ENCODE data around the gene ULBP3. TPM values are rescaled to one million over a fixed set of nuclear protein-coding genes. Genes with fewer than 3 reads are reported as not detected.

Gene ULBP3
- total and polyA plus RNA-seq, 2 donors from 2014 or later = 0.71 to 5.0 TPM

GRCh38 chr6:150028799-150029198 lies 40.1 kb downstream of the ULBP3 start:
- H3K4me1 ChIP-seq (ENCODE audit: control insufficient read depth in 2 of 3, insufficient read depth in 2 of 3, low read depth in 1 of 3, low read length in 3 of 3) = peaks cover 0 to 5% (median 0%) of the 10 kb centered on the region in 3 donors
- peaks cover 22% of the 10 kb centered on the region for H3K27me3 ChIP-seq (ENCODE audit: control insufficient read depth, insufficient read depth, low read length)
- TF ChIP-seq CTCF (IDR thresholded peaks at IDR 0.05; ENCODE audit: borderline replicate concordance, extremely low read depth, insufficient read depth) = no peak
- H3K27ac ChIP-seq (ENCODE audit: low read depth in 2 of 2, low read length in 2 of 2) = no peak overlapping the region
- H3K36me3 ChIP-seq (ENCODE audit: control insufficient read depth in 2 of 3, insufficient read depth in 3 of 3, low read length in 3 of 3) = no peaks in the 10 kb centered on the region
- no peak overlapping the region for H3K9ac ChIP-seq (ENCODE audit: low read length in 3 of 3)
- intact Hi-C loops (cut with DNase I) = no loop called here
- no peak overlapping the region for H3K4me3 ChIP-seq (ENCODE audit: low read length in 3 of 3)
- DNase-seq = no peak
- no peak for FAIRE-seq
- H3K9me3 ChIP-seq (ENCODE audit: control insufficient read depth in 2 of 3, insufficient read depth in 1 of 3, low read length in 3 of 3) = no peaks in the 10 kb centered on the region

- Histone ChIP-seq H3K36me3 (ENCODE audit: control insufficient read depth in 2 of 3, insufficient read depth in 3 of 3, low read length in 3 of 3) (no peaks in the 10 kb centered on the region), H3K27ac (ENCODE audit: low read depth in 2 of 2, low read length in 2 of 2) (no peak overlapping the region), H3K4me1 (ENCODE audit: control insufficient read depth in 2 of 3, insufficient read depth in 2 of 3, low read depth in 1 of 3, low read length in 3 of 3) (peaks cover 0 to 5% (median 0%) of the 10 kb centered on the region in 3 donors), H3K4me3 (ENCODE audit: low read length in 3 of 3) (no peak overlapping the region), H3K27me3 (ENCODE audit: control insufficient read depth, insufficient read depth, low read length) (peaks cover 22% of the 10 kb centered on the region), H3K9ac (ENCODE audit: low read length in 3 of 3) (no peak overlapping the region), H3K9me3 (ENCODE audit: control insufficient read depth in 2 of 3, insufficient read depth in 1 of 3, low read length in 3 of 3) (no peaks in the 10 kb centered on the region)
- DNase-seq (no peak), FAIRE-seq (no peak)
- intact Hi-C loops (cut with DNase I) = no loop called here
- TF ChIP-seq CTCF (IDR thresholded peaks at IDR 0.05; ENCODE audit: borderline replicate concordance, extremely low read depth, insufficient read depth) = no peak
These were observed 40.9 kb downstream of the ULBP3 start for GRCh38 chr6:150027806-150028565.

- intact Hi-C loops (cut with DNase I) = no loop called here
- DNase-seq (peak in 1 of 5 donors; percentile 30), FAIRE-seq (no peak)
- Histone ChIP-seq H3K4me1 (ENCODE audit: control insufficient read depth in 2 of 3, insufficient read depth in 2 of 3, low read depth in 1 of 3, low read length in 3 of 3) (peaks cover 0 to 5% (median 0%) of the 10 kb centered on the region in 3 donors), H3K27me3 (ENCODE audit: control insufficient read depth, insufficient read depth, low read length) (peaks cover 22% of the 10 kb centered on the region), H3K36me3 (ENCODE audit: control insufficient read depth in 2 of 3, insufficient read depth in 3 of 3, low read length in 3 of 3) (no peaks in the 10 kb centered on the region), H3K27ac (ENCODE audit: low read depth in 2 of 2, low read length in 2 of 2) (no peak overlapping the region), H3K9me3 (ENCODE audit: control insufficient read depth in 2 of 3, insufficient read depth in 1 of 3, low read length in 3 of 3) (no peaks in the 10 kb centered on the region), H3K9ac (ENCODE audit: low read length in 3 of 3) (no peak overlapping the region), H3K4me3 (ENCODE audit: low read length in 3 of 3) (no peak overlapping the region)
- no peak for TF ChIP-seq CTCF (IDR thresholded peaks at IDR 0.05; ENCODE audit: borderline replicate concordance, extremely low read depth, insufficient read depth)
These were observed 41.7 kb downstream of the ULBP3 start for GRCh38 chr6:150026976-150027805.

All from kidney (tissue), 14 donors.